A172 (cell line): ENCODE results near the gene PPP1R16B. TPM values are rescaled to one million over a fixed set of nuclear protein-coding genes. Genes with fewer than 3 reads are reported as not detected.

Experiments
- DNase-seq: peaks from one replicate; pipeline ENCODE4 v3.0.0-alpha.2; 2015; ENCODE audit warnings: low spot score
- total RNA-seq: library from RNA; depleted of rRNA; stranded (reverse); fragments of >200 nt; shearing (Covaris generic); gene quantifications from 2 replicates; pipeline ENCODE4 v1.2.3, GENCODE V29; 2014; rRNA removed

PPP1R16B gene
- total RNA-seq, 1 experiment from 2014 or later = 0.14 TPM

- DNase-seq = peak; percentile 93
Observed at GRCh38 chr20:38962044-38962927, 156.8 kb downstream of the PPP1R16B start, which contains the start of gene DHX35. TSS of gene DHX35 (plus strand) at chr20:38962344. CDS start at chr20:38962368, 24 bp downstream.

- no peak for DNase-seq
Observed at GRCh38 chr20:38962928-38963401, 157.5 kb downstream of the PPP1R16B start.

- DNase-seq = no peak
Observed at GRCh38 chr20:38963745-38964144, 158.2 kb downstream of the PPP1R16B start.

- DNase-seq = no peak
Observed at GRCh38 chr20:38965264-38965663, 159.8 kb downstream of the PPP1R16B start.

GRCh38 chr20:38968090-38968489 is 162.6 kb downstream of the PPP1R16B start:
- DNase-seq = no peak

- no peak for DNase-seq
Observed at GRCh38 chr20:38969708-38970107, 164.2 kb downstream of the PPP1R16B start.

- peak; percentile 55 for DNase-seq
Observed at GRCh38 chr20:38970302-38970701, 164.8 kb downstream of the PPP1R16B start.

Other genes starting within 250 kb of the PPP1R16B start
- gene ADIG, start 224.5 kb upstream of the PPP1R16B start, total RNA-seq = not detected in 2 replicates
- gene ARHGAP40, start 203.9 kb upstream of the PPP1R16B start, total RNA-seq = not detected in 2 replicates
- gene SLC32A1, start 81.2 kb upstream of the PPP1R16B start, total RNA-seq = not detected in 2 replicates
- gene ACTR5, start 57.2 kb upstream of the PPP1R16B start, total RNA-seq = 9.4 and 12.0 TPM in 2 replicates
- gene FAM83D, start 120.7 kb downstream of the PPP1R16B start, total RNA-seq = 83.9 and 103 TPM in 2 replicates
- gene DHX35, start 156.6 kb downstream of the PPP1R16B start, total RNA-seq = 12.1 and 25.4 TPM in 2 replicates